IPS-18c (cell line): ENCODE measurements around the gene AFG1L.
"Not testable (repeated sequence)": the region's sequence is repeated elsewhere in the genome, so short reads cannot be mapped to it uniquely, and the experiment has no call there.

Experiments
- H3K4me3 ChIP-seq: 2 replicates; pipeline ENCODE4 v1.7.0; 2013; ENCODE audit warnings: low read depth, mild to moderate bottlenecking, low read length, moderate library complexity; ENCODE audit not compliant: insufficient read depth
- H3K9me3 ChIP-seq: one replicate; pipeline ENCODE4 v1.6.1; 2013; ENCODE audit warnings: mild to moderate bottlenecking, low read length, moderate library complexity; ENCODE audit not compliant: control insufficient read depth, insufficient read depth

Gene AFG1L

GRCh38 chr6:108546079-108547049 lies 251.5 kb downstream of the AFG1L start:
- Histone ChIP-seq H3K4me3 (no peak overlapping the region), H3K9me3 (no peaks in the 10 kb centered on the region)

- no peaks in the 10 kb centered on the region for H3K9me3 ChIP-seq
Observed at GRCh38 chr6:108549241-108549640, 254.4 kb downstream of the AFG1L start.

GRCh38 chr6:108549741-108550140 lies 254.9 kb downstream of the AFG1L start:
- Histone ChIP-seq H3K9me3 (no peaks in the 10 kb centered on the region), H3K4me3 (no peak overlapping the region)

More at GRCh38 chr6:108549241-108549640, 254.4 kb downstream of the AFG1L start:
- no peak overlapping the region for H3K4me3 ChIP-seq

GRCh38 chr6:108550256-108550655 lies 255.4 kb downstream of the AFG1L start:
- no peaks in the 10 kb centered on the region for H3K9me3 ChIP-seq
- H3K4me3 ChIP-seq = no peak overlapping the region

GRCh38 chr6:108555399-108556052 lies 260.7 kb downstream of the AFG1L start:
- Histone ChIP-seq H3K4me3 (no peak overlapping the region), H3K9me3 (no peaks in the 10 kb centered on the region)

GRCh38 chr6:108556250-108556649 lies 261.4 kb downstream of the AFG1L start:
- Histone ChIP-seq H3K4me3 (no peak overlapping the region), H3K9me3 (no peaks in the 10 kb centered on the region)

GRCh38 chr6:108556866-108557493 lies 262.1 kb downstream of the AFG1L start:
- no peaks in the 10 kb centered on the region for H3K9me3 ChIP-seq
- H3K4me3 ChIP-seq = peak overlapping the region; percentile 62

- Histone ChIP-seq H3K4me3 (peak overlapping the region; percentile 62), H3K9me3 (no peaks in the 10 kb centered on the region)
Observed at GRCh38 chr6:108557494-108558371, 262.9 kb downstream of the AFG1L start.

GRCh38 chr6:108558372-108559096 lies 263.7 kb downstream of the AFG1L start:
- H3K4me3 ChIP-seq = peak overlapping the region; percentile 89
- H3K9me3 ChIP-seq = no peaks in the 10 kb centered on the region

- Histone ChIP-seq H3K9me3 (no peaks in the 10 kb centered on the region), H3K4me3 (peak overlapping the region; percentile 89)
Observed at GRCh38 chr6:108559097-108559883, 264.4 kb downstream of the AFG1L start.

- Histone ChIP-seq H3K9me3 (no peaks in the 10 kb centered on the region), H3K4me3 (peak overlapping the region; percentile 89)
Observed at GRCh38 chr6:108559884-108560462, 265.1 kb downstream of the AFG1L start.

GRCh38 chr6:108560463-108561308 lies 265.8 kb downstream of the AFG1L start, which contains the start of gene FOXO3:
FOXO3 (plus strand) TSS chr6:108560917; CDS start chr6:108561209, 292 bp downstream.
- H3K4me3 ChIP-seq = peak within 1 kb of the TSS; percentile 89
- no peaks in the 10 kb centered on the region for H3K9me3 ChIP-seq

- H3K9me3 ChIP-seq = not testable (repeated sequence)
- peak overlapping the region; percentile 89; the same call in 1 of the 2 replicates for H3K4me3 ChIP-seq
Observed at GRCh38 chr6:108561309-108561647, 266.4 kb downstream of the AFG1L start.

GRCh38 chr6:108561742-108562502 lies 267.1 kb downstream of the AFG1L start:
- H3K4me3 ChIP-seq = peak overlapping the region; percentile 89
- H3K9me3 ChIP-seq = no peaks in the 10 kb centered on the region
